GM19328 (cell line): ENCODE results near the gene NYAP2.

Experiments used
- ATAC-seq: cut with Tn5 transposase; IDR thresholded peaks from one replicate; pipeline ENCODE4 v1.9.1; 2021; ENCODE audit warnings: mild to moderate bottlenecking, moderate library complexity; ENCODE audit not compliant: unreplicated experiment

The NYAP2 gene

DNA sequence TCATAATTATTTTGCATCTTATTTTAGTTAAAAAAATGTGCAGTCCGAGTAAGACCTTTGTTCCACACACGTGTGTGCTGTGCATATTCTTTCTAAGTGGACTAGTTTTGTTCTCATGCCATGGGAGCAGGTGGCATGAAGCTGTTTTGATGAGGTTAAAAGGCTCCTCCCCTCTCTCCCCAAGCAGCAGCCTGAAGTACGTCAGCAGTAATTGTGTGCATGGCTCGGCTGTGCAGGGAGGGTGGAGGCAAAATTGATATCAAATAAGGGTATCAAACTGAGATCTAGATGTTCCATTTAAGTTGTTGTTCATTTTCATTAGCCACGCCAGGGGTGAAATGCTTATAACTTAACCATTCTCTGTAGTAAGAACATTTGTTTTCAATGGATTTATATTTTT is at the start of gene NYAP2:
TSS of gene NYAP2 (plus strand) at position 207 of the 400 bp plus-strand sequence. CDS start 9,171 bp downstream, outside the sequence.
- ATAC-seq, result no peak

DNA sequence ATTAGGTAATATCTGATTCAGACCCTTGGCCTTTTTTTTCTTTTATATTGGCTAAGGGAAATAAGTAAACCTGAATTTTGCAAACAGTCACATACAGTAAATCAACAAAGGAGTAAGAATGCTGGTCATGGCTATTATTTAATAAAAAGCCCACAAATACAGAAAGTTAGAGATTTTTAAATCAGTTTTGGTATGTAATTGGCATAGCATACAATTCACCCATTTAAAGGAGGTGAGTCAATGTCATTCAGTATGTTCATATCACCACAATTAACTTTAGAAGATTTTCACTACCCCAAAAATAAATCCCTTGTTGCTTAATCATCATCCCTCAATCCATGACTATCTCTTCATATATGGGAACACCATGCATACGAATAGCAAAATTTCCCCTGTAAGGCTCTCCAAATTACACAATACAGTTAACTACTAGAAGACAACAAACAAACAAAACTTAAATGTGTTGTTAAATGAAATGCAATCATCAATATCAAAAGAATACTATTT is 45.9 kb upstream of the NYAP2 start:
- no peak for ATAC-seq

DNA sequence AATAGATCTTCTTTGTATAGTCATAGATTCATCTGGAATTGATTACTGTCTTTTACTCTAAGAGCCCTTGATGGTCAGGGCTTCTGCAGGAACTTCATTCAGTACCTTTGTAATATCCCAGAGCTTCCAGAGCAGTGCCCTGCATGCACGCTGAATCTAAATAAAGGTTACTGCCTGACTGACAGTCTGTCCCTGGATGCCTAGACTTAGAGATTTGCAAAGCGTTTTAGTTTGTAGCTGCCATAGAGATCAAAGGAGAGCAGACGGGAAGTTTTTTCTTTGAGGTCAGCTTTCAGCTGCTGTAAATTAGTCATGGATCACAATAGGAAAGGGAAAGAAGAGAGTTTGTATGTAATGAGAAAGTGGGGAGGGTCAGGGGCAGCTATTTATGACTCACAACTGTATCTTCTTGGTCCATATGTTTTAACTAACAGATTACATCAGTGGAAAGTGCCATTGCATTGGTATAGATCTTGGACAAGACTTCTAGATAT is 45.2 kb upstream of the NYAP2 start:
- ATAC-seq, result no peak

DNA sequence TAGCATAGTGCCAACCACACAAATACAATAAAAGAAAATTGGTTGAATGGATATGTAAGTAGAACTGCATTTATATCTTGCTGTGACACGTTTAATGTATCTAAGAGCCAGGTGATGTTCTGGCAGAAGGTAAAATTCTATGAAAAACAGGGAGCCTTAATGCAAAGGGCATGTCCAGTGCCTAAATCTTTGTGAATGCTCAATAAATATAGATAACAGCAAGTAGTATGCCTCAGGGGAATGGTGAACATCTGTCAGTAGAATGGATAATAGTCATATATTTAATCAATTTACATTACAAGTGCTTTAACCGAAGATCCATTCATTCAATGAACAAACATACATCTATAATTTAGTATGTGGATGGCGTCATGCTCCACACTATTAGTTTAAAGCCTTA is 43.7 kb upstream of the NYAP2 start:
- no peak for ATAC-seq

DNA sequence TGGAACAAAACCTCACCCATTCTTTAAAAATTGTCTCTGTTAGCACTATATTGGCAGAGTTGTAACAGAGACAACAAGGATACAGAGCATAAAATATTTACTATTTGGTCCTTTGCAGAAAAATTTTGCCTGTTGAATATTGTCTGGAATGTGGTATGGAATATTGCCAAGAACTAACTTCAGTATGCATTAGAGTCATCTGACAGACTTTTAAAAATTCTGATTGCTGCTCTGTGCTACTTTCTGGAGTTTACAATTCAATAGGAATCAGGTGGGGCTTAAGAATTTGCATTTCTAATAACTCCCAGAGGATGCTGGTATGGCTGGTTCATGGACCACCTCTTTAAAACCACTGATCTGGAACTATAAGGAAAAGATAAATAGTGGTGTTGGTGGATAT is 32.8 kb upstream of the NYAP2 start:
- ATAC-seq, result no peak

DNA sequence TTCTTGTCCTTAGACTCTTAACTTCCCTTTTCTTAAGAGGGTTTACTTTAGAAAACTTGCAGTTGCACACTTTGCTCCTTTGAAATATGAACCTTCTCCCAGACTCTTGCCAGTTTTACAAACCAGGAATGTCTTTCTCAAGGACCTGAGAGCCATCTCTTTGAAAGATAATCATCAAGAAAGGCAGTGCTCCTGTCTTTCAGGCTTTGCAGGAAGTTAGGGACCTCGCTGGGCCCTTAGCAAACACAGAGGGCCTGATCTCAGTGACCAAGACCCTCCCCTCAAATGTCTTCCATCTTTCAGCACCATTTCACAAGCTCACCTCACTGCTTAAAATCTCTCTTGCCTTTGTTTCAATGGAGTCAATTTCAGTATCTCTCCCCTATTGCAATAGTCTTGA is 32.0 kb upstream of the NYAP2 start:
- ATAC-seq, result no peak

DNA sequence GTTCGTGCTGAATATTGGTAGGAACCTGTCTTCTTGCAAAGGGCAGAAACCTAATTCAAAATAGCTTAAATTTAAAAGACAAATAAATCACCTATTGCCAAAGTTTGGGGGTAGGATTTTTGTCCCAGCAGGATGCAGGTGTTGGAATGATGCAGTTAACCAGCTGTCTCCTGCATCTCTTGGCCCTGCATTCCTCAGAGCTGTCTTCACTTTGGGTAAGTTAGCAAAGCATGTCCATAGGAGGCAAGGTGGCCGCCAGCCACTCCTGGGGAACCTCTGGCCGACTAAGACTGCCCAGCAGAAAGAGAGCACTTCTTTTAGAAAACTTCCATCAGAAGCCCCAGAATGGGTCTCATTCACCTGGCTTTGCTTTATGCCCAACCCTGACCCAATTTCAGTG is 20.5 kb upstream of the NYAP2 start:
- no peak for ATAC-seq

DNA sequence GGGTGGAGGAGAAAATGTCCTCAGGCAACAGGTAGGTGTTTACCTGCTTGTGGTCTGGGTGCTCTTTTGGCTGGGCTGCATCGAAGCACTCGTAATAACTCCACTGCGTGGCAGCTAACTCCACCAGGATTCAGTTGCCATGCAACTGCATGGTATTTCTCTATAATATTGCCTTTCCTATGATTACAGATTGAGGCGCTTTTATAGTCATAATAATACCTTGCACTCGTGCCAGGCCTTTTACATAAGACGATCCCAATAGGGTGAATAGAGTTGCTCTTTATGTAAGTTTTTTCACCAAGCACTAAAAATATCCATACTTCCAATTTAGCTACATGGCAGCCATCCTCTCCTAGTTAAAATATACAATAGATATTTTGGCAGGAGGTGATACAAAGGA is 19.7 kb upstream of the NYAP2 start:
- no peak for ATAC-seq

DNA sequence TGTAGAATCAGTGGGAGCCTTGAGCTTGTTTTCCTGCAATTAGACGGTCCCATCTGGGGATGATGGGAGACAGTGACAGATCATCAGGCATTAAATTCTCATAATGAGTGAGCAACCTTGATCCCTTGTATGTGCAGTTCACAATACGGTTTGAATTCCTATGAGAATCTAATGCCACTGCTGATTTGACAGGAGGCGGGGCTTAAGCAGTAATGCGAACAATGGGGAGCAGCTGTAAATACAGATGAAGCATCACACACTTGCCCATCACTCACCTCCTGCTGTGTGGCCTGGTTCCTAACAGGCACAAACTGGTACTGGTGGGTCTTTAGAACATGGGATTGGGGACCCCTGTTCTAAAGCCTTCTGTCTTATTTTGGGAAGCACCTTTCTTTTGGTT is 17.9 kb upstream of the NYAP2 start:
- no peak for ATAC-seq

DNA sequence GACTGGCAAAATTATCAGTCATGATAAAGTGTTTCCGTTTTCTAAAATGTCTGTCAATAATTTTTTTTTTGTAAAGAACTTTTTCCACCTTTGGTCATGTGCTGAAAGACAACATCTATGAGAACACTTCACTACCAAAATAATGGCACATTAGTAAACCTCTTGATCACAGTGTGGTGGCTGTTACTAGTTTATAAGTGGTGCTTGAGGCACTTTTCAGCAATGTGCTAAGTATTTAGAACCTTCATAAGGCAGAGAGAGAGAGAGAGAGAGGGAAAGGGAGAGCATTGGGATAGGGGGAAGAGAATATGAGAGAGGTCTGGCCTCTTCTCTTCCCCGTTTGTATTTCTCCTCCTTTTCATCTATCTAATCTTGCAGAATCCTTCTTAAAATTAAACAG is 1.1 kb upstream of the NYAP2 start:
- no peak for ATAC-seq

DNA sequence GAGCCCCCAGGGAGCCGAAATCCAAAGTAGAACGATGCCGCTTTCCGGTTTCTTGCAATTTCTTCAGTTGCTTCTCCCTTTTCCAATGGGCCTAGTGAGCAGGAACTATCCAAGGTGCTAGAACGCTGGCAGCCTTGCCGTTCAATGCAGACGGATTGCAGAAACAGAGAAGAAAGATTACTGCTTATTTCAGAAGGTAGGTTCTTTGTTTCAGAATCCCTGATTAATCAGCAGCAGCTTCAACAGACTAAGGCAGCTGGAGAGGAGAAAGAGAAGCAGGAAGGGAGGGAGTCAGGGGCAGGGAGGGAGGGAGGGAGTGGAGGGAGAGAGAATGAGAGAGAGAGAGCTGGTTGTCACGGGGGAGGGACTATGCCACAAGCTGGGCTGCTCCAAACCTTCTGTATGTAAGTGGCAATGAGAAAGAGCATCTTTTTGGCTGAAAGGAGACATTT is 576 bp downstream of the NYAP2 start:
- no peak for ATAC-seq

DNA sequence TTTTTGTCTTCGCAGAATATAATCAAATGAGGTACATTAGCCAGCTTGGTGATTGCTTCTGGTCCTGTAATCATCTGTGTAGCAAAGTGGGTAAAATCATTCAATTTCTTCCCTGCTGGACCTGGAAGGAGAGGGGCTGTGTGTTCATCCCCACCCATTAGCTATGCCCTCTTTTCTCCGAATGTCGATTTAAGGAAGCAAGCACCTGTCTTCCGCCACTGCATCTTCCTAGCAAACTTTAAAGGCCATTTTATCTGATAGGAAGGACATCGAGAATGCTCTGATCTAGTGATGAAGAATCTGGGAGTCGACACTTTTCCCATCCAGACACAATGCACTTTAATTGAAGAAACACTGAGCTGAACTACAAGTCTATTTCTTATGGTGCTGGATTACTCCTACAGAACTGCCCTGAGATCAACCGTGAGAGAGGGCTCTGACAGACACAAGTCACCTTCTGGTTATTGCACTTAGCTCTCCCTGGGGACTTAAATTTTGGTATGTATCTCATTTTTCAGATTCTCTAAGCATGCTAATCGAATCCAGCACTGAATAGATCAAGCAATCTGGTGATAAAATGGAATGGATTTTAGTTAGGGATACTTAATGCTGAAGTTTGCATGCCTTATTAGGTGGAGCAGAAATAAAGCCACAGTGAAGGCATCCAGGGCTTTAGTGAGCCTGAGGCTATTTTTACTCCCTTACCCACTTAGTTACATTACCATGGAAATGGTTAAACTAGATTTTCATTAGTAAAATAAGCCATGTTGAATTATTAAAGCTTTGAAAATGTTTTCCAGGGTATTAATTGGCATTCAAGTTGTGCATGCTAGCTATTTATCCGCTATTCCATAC is 1.3 kb downstream of the NYAP2 start:
- no peak for ATAC-seq

DNA sequence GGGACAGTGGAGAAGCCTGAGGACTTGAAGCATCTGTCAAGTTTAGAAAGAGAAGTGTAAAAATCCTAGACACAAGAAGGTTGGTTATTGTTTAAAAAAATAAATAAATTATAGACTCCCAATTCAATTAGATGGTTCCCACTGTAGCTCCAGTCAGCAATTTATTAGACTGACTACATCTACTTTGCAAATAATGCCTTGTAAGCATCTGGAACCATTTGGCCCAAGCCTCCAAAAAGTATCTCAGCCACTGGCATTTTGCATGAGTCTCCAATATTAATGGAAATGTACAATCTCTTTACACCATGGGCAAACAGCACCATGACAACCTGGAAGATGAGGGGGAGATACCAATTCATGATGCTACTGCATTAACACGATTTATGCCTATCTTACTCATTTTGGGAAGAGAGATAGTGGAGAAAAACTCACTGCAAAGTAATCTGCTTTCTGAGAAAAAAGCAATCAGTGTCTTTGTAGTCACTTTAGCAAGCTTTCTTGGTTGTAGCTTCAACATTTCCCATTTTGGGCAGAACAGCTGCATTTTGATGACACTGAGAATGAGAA is 2.8 kb downstream of the NYAP2 start:
- ATAC-seq, result no peak

DNA sequence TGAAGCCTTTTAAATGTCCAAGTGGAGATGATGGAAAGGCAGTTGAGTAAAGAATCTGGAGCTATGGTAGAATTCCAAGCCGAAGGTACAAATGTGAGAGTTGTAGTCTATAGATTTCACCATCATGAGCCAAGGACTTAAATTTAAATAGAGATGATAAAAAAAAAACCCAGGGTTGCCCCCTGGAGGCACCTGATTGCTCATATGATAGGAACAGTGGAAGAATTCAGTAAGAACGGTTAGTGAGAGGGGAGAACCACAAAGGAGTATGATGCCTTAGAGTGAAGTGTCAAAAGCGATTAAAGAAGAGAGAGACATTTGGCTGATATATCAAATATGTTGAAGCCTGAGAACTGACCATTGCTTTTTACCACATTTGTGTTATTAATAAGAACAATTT is 11.9 kb downstream of the NYAP2 start:
- no peak for ATAC-seq

DNA sequence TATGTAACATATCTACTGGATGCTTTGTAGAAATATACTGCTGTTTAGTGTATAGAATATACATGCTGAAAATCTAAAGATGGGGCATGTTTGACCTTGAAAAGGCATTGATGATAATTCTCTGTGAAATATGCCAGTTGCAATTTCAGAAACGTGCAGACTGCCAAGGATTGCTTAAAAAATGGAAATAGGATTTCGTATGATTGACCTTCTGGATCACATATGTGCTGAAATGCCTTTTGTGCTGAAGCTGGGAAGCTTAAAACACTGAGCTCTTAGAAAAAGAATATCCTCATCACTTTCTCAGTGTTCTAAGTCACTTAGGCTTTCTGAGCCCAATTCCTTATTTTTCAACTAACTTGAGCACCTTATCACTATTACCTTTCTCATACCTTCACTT is 14.3 kb downstream of the NYAP2 start:
- ATAC-seq, result no peak

DNA sequence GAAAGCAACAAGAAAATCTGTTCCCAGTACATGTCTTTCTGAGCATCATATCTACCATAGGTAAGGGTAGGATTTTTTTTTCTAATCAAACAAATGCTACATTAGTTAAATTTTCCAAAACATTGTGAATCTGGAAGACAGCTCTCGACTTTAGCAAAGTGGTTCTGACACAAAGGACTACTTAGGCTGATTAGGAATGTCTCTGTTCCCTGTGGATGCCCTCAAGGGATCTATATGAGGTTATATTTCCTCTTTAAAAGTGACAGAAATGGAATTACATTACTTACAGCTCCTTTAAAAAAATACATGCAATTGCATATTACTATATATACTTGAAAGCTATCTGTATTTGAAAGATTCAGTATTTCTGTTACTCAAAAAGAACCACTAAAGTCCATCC is 15.4 kb downstream of the NYAP2 start:
- ATAC-seq, result no peak

DNA sequence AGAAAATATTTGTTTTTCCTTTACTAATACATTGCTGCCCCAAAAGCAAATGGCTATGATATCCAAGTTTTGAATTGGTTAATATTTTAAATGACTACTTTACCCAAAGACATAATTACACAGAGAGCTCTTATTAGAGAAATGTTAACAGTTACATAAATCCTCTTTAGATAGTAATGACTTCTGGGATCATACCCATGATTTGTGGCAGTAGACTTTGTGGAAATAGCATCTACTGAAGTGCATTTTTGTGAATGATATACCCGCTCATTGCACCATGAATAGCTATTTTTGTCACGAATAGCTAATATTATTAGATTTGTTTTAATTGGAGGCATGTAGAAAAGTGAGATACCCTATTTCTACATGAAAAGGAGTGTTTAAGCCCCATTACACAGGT is 15.8 kb downstream of the NYAP2 start:
- ATAC-seq, result no peak

DNA sequence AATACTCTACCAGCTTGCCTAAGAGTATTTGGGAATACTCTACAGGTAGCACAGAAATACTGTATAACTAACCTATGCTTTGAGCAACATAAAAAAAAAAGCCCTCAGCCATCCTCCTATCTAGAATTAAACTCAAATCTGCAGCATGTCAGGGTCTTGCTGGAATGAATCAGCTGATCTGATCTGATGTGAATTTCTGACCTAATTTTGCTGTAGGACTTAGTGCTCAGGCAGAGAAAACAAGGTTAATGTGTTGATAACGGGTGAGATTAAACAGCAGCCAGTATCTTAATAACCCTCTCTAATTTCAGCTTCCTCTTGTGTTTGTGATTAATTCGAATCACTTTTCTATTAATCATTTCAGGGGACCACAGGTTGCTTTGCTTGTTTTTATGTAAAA is 16.3 kb downstream of the NYAP2 start:
- no peak for ATAC-seq

DNA sequence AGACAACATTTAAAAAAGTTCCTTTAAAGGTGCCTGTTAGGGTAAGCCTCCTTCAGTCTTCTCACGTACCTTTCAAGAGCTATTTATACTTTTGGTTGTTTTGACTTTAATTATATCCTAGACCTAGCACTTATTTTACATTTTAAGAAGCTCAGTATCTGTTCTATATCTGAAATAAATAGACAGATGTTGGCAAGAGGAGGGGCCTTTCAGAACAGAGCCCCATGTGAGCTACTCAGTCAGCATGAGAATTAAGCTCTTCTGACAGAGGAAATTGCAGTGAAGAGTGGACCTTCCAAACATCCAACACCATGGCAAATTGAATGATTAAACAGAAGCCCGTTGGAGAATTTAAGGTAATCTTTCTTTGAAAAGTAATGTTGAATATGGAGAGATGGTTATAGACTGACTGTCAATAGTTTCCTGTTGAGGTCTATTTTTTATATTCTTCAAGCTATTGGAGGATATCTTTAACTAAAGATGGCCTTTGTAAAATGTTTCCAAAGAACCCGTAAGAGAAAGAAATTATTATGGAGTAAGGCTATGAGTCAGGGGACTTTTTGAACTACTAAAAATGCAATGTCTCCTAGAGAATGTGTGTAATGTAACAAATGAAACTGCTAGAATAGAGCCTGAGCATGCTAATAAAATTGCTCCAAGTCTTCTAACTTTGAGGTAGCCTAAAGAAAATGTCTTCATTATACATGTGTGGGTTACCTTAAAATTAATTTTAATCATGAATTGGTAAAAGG is 17.3 kb downstream of the NYAP2 start:
- ATAC-seq, result no peak

DNA sequence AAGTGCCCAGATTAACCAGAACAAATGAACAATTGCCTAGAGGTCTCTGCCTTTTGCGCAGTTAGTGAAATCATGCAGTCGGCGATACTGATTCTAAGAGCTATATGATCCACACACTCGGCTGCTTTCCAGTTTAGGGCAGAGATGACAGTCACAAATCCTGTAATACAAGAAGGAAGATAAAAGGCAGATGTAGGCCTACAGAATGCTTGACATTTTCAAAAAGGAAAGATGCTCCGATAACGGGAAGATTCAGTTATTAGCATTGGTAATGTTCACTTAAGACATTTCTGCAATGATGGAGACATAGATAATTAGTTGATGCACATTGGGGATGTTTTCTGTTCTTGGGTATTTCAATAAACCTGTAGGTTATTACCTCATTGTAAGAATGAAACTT is 19.5 kb downstream of the NYAP2 start:
- no peak for ATAC-seq

DNA sequence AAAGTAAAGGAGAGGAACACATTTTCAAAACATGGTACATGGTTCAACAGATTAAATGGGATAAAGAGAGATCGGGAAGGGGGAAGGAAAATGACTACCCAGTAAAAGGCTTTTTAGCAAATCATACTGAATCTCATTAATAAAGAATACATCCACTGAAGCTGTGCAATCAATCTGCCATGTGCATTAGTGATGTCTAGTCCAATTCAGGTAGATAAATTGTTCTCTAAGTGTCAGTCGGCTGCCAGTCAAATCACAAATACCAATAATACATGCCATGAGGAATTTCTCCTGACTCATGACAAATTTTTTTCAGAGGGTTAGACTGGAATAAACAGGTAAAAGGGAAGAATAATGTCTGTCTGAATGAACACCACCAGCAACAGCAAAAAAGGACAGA is 22.6 kb downstream of the NYAP2 start:
- ATAC-seq, result no peak

DNA sequence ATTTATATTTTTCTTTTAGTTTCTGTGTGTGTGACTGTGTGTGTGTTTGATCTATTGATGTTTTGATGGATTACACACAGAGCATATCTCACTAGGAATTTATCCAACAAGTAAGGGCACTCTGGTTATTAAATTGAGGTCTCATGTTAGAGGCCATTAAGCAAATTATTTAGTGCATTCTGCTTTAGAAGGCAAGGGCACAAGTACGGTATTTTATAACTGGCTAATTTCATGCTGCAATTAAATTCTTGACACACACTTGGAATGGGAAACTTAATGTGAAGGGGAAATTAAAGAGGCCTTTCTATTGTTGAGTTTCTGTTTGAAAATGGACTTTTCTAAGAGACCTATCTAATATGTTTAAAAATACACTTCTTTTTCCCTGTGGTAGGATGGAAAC is 25.8 kb downstream of the NYAP2 start:
- ATAC-seq, result no peak
